Upper lobe of right lung (tissue), 1 donor: Measurements from ENCODE around the gene FAM114A2. TPM values are rescaled to one million over a fixed set of nuclear protein-coding genes. Genes with fewer than 3 reads are reported as not detected.
"Not testable (repeated sequence)": the region's sequence is repeated elsewhere in the genome, so short reads cannot be mapped to it uniquely, and the experiment has no call there.

ENCODE experiments used
- ATAC-seq: fragments of 200-7000 bp; cut with Tn5 transposase; one replicate; pipeline ENCODE4 v1.9.1; 2020; ENCODE audit warnings: mild to moderate bottlenecking, moderate library complexity
- DNase-seq: peaks from one replicate; pipeline ENCODE4 v3.0.0-alpha.2; 2020
- H3K27ac ChIP-seq: fragments of 200-600 bp; one replicate; pipeline ENCODE4 v1.8.0; 2022
- H3K27me3 ChIP-seq: fragments of 200-600 bp; one replicate; pipeline ENCODE4 v1.8.0; 2022; ENCODE audit warnings: mild to moderate bottlenecking
- H3K36me3 ChIP-seq: fragments of 200-600 bp; one replicate; pipeline ENCODE4 v1.8.0; 2022
- H3K4me1 ChIP-seq: fragments of 200-600 bp; one replicate; pipeline ENCODE4 v1.8.0; 2022
- H3K4me3 ChIP-seq: fragments of 200-600 bp; one replicate; pipeline ENCODE4 v1.8.0; 2022; ENCODE audit warnings: mild to moderate bottlenecking
- H3K9me3 ChIP-seq: fragments of 200-600 bp; one replicate; pipeline ENCODE4 v1.8.0; 2022
- intact Hi-C: fragments of 100-400 bp; cut with DNase I; formaldehyde crosslinking; loops from one replicate; pipeline ENCODE4 v1.11.0; 2022
- total RNA-seq: library from RNA; stranded (reverse); fragmentation: NEBNext Ultra II Directional; extraction: Animal tissue kit (Norgen Biotek cat#: 25700); gene quantifications from one replicate; pipeline ENCODE4 v1.2.1, GENCODE V29; 2021
- TF ChIP-seq, protein P1 (sequence below): fragments of 200-600 bp; IDR thresholded peaks from one replicate; pipeline ENCODE4 v1.8.0; 2022; ENCODE audit warnings: antibody characterized with exemption
- donor health status: DM: no; HTN: yes; CAD: no; lungs with severe emphysema.

The FAM114A2 gene
- total RNA-seq, 1 donor from 2014 or later = 37.4 TPM

DNA sequence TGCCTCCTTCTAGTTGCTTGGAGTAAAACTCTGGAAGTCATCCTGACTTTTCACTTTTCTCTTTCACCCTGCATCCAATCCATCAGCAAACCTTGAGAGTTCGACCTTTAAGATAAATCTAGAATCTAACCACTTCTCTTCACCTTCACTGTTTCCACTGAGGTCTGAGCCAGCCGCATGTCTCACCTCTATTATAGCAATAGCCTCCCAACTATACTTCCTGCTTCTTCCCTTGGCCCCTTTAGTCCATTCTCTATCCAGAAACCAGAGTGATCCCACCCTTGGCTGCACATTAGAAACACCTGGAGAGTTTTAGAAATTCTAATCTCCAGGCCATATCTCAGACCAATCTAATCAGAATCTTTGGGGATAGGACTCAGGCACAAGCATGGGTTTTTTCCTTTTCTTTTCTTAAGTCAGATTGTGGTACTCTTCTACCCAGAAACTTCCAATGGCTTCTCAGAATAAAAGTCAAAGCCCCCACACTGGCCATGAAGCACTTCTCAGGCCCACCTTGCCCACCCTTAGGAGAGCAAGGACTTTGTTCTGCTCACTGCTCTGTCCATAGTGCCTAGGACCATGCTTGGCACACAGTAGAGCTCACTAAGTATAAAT is 33.2 kb upstream of the FAM114A2 start:
- intact Hi-C loops = loop anchor here (5.0 kb wide), 2 partner anchors 110 to 335 kb away; no protein-coding TSS in a partner anchor
- DNase-seq = no peak

DNA sequence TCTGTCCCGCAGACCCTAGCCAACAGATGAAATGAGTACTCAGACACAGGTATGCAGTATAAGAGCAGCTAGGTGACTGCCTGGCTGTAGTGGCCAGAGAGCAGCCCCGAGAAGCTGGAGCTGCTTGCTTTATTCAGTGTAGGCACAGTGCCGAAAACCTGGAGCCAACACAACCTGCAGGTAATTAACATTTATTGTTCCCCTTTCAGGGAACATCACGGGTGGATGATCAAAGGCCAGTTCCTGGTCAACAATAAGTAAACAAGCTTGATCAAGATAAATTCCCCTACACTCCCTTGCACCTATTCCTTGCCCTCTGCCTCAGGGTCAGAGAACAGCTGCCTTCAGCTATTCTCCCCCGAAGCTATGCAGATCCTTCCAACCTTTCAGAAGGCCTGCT is 31.1 kb upstream of the FAM114A2 start:
- H3K4me3 ChIP-seq, ATAC-seq: not testable (repeated sequence)

More for the DNA sequence above, 33.2 kb upstream of the FAM114A2 start:
- Histone ChIP-seq H3K4me3 (no peak overlapping the region), H3K27me3 (no peaks in the 10 kb centered on the region), H3K27ac (no peak overlapping the region), H3K4me1 (no peaks in the 10 kb centered on the region), H3K36me3 (no peaks in the 10 kb centered on the region), H3K9me3 (no peaks in the 10 kb centered on the region)
- TF ChIP-seq, protein P1, sequence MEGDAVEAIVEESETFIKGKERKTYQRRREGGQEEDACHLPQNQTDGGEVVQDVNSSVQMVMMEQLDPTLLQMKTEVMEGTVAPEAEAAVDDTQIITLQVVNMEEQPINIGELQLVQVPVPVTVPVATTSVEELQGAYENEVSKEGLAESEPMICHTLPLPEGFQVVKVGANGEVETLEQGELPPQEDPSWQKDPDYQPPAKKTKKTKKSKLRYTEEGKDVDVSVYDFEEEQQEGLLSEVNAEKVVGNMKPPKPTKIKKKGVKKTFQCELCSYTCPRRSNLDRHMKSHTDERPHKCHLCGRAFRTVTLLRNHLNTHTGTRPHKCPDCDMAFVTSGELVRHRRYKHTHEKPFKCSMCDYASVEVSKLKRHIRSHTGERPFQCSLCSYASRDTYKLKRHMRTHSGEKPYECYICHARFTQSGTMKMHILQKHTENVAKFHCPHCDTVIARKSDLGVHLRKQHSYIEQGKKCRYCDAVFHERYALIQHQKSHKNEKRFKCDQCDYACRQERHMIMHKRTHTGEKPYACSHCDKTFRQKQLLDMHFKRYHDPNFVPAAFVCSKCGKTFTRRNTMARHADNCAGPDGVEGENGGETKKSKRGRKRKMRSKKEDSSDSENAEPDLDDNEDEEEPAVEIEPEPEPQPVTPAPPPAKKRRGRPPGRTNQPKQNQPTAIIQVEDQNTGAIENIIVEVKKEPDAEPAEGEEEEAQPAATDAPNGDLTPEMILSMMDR = no peak
- ATAC-seq = no peak

DNA sequence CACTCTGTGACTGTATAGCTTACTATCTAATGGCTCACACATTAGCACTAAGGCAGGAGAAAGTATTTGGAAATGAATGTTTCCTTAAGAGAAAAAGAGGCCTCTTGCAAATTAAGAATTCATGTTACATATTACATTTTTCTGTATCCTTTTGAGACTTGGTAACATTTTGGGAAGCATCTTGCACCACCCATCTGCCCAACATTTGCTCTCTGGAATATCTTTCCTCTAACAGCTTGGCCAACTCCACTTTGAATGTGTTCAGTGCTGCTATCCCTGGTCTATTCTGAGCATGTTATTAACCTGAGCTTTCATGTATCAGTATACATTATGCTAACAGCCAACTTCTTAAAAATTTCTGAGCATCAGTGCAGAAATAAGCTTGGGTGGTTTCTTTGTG is 27.3 kb upstream of the FAM114A2 start:
- ATAC-seq (no peak), DNase-seq (no peak)
- TF ChIP-seq, protein P1 = no peak
- no peaks in the 10 kb centered on the region for H3K36me3 ChIP-seq
- H3K4me3 ChIP-seq = no peak overlapping the region
- no peaks in the 10 kb centered on the region for H3K27me3 ChIP-seq
- intact Hi-C loops = no loop called here
- H3K4me1 ChIP-seq = no peaks in the 10 kb centered on the region
- no peaks in the 10 kb centered on the region for H3K9me3 ChIP-seq
- H3K27ac ChIP-seq = no peak overlapping the region

More for the DNA sequence above, 31.1 kb upstream of the FAM114A2 start:
- H3K27me3 ChIP-seq, H3K9me3 ChIP-seq, H3K27ac ChIP-seq, DNase-seq, H3K36me3 ChIP-seq, H3K4me1 ChIP-seq: not testable (repeated sequence)
- intact Hi-C loops = loop anchor here (5.0 kb wide), 2 partner anchors 112 to 337 kb away; no protein-coding TSS in a partner anchor

DNA sequence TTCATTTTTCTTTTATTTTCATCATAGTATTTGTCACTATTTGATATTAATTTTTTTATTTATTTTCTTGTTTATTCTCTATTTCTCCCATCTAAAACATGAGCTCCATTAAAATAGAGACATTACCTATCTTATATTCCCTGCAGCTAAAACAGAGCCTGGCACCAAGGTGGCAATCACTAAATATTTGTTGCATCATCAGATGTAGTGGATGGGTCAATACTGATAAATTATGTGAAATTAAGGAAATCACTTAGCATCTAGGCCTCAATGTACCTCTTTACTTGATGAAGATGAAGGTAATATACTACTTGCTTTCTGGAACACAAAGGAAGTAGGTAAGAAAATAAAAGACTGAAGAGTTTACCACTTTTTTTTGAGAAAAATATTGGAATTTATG is 24.7 kb upstream of the FAM114A2 start:
- no peak overlapping the region for H3K27ac ChIP-seq
- H3K36me3 ChIP-seq = no peaks in the 10 kb centered on the region
- ATAC-seq (no peak), DNase-seq (no peak)
- H3K27me3 ChIP-seq = no peaks in the 10 kb centered on the region
- no peak overlapping the region for H3K4me3 ChIP-seq
- TF ChIP-seq, protein P1 = no peak
- H3K9me3 ChIP-seq = no peaks in the 10 kb centered on the region
- intact Hi-C loops = no loop called here
- no peaks in the 10 kb centered on the region for H3K4me1 ChIP-seq

DNA sequence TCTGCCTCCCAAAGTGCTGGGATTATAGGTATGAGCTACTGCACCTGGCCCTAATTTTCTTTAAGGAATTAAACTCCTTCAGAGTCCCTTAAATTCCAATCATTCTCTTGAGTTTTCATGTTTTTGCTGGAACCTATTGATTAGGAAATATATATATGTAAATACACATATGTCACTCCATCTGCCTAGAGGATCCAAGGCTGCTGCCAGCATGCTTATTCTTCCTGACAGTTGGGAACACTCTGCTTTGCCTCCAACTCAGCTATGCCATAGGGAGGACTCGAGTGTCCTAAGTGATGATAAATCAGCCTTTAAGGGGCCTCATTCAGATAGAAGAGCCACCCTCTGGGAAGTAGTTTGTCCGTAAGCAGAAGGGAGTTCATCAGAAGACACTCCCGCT is 21.9 kb upstream of the FAM114A2 start:
- H3K36me3 ChIP-seq = no peaks in the 10 kb centered on the region
- intact Hi-C loops = no loop called here
- H3K9me3 ChIP-seq = no peaks in the 10 kb centered on the region
- no peak overlapping the region for H3K4me3 ChIP-seq
- no peaks in the 10 kb centered on the region for H3K27me3 ChIP-seq
- no peak for DNase-seq
- ATAC-seq = no peak
- H3K4me1 ChIP-seq = no peaks in the 10 kb centered on the region
- no peak overlapping the region for H3K27ac ChIP-seq
- TF ChIP-seq, protein P1 = no peak

DNA sequence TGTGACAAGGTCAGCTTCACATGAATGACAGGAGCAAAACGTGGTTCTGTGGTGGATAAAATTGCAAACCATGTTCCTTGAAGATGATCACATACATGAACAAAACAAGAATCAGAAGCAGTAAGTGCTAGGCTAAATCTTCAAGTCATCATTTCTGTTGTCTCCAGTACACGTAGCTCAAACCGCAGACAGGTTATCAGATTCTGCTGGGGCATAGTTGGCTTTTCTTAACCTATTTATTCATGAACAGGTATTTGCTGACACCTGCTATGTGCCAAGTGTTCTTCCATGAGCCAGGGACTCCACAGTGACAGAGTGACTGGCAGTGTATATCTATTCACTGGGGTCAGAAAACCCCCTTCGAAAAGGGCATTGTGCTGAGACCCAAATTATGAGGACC is 20.9 kb upstream of the FAM114A2 start:
- H3K27me3 ChIP-seq = no peaks in the 10 kb centered on the region
- H3K4me3 ChIP-seq = no peak overlapping the region
- no peaks in the 10 kb centered on the region for H3K9me3 ChIP-seq
- no peak overlapping the region for H3K27ac ChIP-seq
- ATAC-seq (no peak), DNase-seq (no peak)
- intact Hi-C loops = no loop called here
- no peaks in the 10 kb centered on the region for H3K4me1 ChIP-seq
- TF ChIP-seq, protein P1 = no peak
- H3K36me3 ChIP-seq = no peaks in the 10 kb centered on the region
